Activated T-helper 17 cell treated with anti-CD3 and anti-CD28 coated beads, Interleukin-2, amount 50 U/mL, for 72 hours (primary cell): Measurements from ENCODE around the gene PTTG1IP2. TPM values are rescaled to one million over a fixed set of nuclear protein-coding genes. Genes with fewer than 3 reads are reported as not detected.

Experiments
- ATAC-seq: fragments of 150-1000 bp; cut with Tn5 transposase; replicated peaks from 2 replicates; pipeline ENCODE4 v1.10.0; 2021; ENCODE audit warnings: mild to moderate bottlenecking, moderate library complexity
- H3K27ac Mint-ChIP-seq: one replicate; pipeline ENCODE4 v1.8.0; 2022; ENCODE audit warnings: mixed read lengths
- H3K27me3 Mint-ChIP-seq: one replicate; pipeline ENCODE4 v1.8.0; 2022; ENCODE audit warnings: mixed read lengths
- H3K36me3 Mint-ChIP-seq: one replicate; pipeline ENCODE4 v1.8.0; 2022; ENCODE audit warnings: low read depth, mild to moderate bottlenecking, mixed read lengths
- H3K4me1 Mint-ChIP-seq: one replicate; pipeline ENCODE4 v1.8.0; 2022; ENCODE audit warnings: mixed read lengths
- H3K4me3 Mint-ChIP-seq: one replicate; pipeline ENCODE4 v1.8.0; 2022; ENCODE audit warnings: mild to moderate bottlenecking, mixed read lengths
- H3K9me3 Mint-ChIP-seq: one replicate; pipeline ENCODE4 v1.8.0; 2022; ENCODE audit warnings: mixed read lengths
- total RNA-seq, 2 donors: library from RNA; stranded (reverse); gene quantifications; one replicate each; pipeline ENCODE4 v1.2.3, GENCODE V29; 2022

The PTTG1IP2 gene
- total RNA-seq, 2 donors from 2014 or later, result not detected

GRCh38 chr7:90503367-90503766 lies 33.9 kb downstream of the PTTG1IP2 start:
- H3K4me3 Mint-ChIP-seq, result no peak overlapping the region

DNA sequence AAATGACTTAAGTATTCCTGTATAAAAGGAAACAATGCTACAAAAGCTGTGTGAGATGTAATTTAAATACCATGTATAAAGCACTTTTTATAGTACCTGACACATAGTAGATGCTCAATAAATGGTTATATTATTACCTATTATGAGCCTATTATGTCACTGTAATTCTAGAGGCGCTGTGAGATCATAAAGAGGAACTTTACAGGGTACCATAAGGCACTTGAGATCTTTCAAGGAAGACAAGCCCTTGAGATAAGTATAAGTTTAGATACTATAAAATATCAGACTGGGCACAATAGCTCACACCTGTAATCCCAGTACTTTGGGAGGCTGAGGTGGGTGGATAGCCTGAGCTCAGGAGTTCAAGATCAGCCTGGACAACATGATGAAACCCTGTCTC lies 38.3 kb downstream of the PTTG1IP2 start:
- H3K36me3 Mint-ChIP-seq, result no peaks in the 10 kb centered on the region
- no peaks in the 10 kb centered on the region for H3K4me1 Mint-ChIP-seq
- no peaks in the 10 kb centered on the region for H3K27me3 Mint-ChIP-seq
- H3K27ac Mint-ChIP-seq, result no peak overlapping the region
- H3K4me3 Mint-ChIP-seq, result no peak overlapping the region
- no peak for ATAC-seq
- H3K9me3 Mint-ChIP-seq, result no peaks in the 10 kb centered on the region

More at GRCh38 chr7:90503367-90503766, 33.9 kb downstream of the PTTG1IP2 start:
- Mint-ChIP-seq H3K27me3 (no peaks in the 10 kb centered on the region), H3K4me1 (no peaks in the 10 kb centered on the region), H3K27ac (no peak overlapping the region), H3K36me3 (no peaks in the 10 kb centered on the region), H3K9me3 (no peaks in the 10 kb centered on the region)
- no peak for ATAC-seq

DNA sequence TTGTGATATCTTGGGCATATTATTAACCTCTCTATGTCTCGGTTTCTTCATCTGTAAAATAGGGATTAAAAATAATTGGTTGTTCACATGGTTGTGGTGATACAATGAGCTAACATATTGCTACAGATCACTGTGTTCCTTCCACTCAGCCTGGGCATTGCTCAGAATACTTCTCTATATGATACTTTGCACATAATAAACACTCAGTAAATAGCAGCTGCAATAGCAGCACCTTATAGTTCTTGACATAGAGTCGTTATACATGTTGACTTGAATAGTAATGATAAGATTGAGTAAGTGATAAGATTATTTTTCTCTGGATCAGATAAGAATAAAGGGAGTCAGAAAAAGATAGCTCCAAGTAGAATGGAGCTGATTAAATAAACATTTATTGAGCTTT lies 42.3 kb downstream of the PTTG1IP2 start:
- no peak for ATAC-seq
- Mint-ChIP-seq H3K9me3 (no peaks in the 10 kb centered on the region), H3K4me3 (no peak overlapping the region), H3K27me3 (peaks cover 3% of the 10 kb centered on the region), H3K27ac (no peak overlapping the region), H3K36me3 (no peaks in the 10 kb centered on the region), H3K4me1 (no peaks in the 10 kb centered on the region)

- Mint-ChIP-seq H3K36me3 (no peaks in the 10 kb centered on the region), H3K4me1 (no peaks in the 10 kb centered on the region), H3K9me3 (no peaks in the 10 kb centered on the region), H3K4me3 (no peak overlapping the region), H3K27ac (no peak overlapping the region), H3K27me3 (peaks cover 3% of the 10 kb centered on the region)
- no peak for ATAC-seq
These were observed 43.4 kb downstream of the PTTG1IP2 start for GRCh38 chr7:90512821-90513254.

DNA sequence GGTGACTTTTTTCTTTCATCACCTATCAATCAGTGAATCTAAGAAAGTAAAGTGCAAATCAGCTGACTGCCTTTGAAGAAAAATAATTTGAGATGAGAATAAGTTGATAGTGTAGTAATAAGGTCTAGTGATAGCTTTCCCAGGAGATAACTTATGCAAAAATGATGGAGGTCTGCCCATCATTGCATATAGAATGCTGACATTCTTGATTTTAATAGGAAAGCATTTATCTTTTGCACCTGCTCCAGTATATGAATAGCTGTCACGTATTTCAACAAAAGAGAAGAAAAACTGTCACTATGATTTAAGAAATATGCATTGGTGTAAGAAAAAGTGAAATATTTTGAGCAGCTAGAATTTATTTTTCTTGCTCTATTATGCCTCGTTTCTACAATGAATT lies 46.8 kb downstream of the PTTG1IP2 start:
- Mint-ChIP-seq H3K27me3 (peaks cover 3% of the 10 kb centered on the region), H3K4me3 (no peak overlapping the region), H3K27ac (no peak overlapping the region), H3K4me1 (no peaks in the 10 kb centered on the region), H3K36me3 (no peaks in the 10 kb centered on the region), H3K9me3 (no peaks in the 10 kb centered on the region)
- no peak for ATAC-seq

GRCh38 chr7:90518630-90519029 lies 49.2 kb downstream of the PTTG1IP2 start:
- H3K27ac Mint-ChIP-seq, result no peak overlapping the region
- H3K36me3 Mint-ChIP-seq, result no peaks in the 10 kb centered on the region
- H3K4me3 Mint-ChIP-seq, result no peak overlapping the region
- H3K27me3 Mint-ChIP-seq, result peaks cover 3% of the 10 kb centered on the region
- no peaks in the 10 kb centered on the region for H3K4me1 Mint-ChIP-seq
- ATAC-seq, result no peak
- no peaks in the 10 kb centered on the region for H3K9me3 Mint-ChIP-seq

- H3K9me3 Mint-ChIP-seq, result no peaks in the 10 kb centered on the region
- no peak overlapping the region for H3K27ac Mint-ChIP-seq
- H3K36me3 Mint-ChIP-seq, result no peaks in the 10 kb centered on the region
- peaks cover 3% of the 10 kb centered on the region for H3K27me3 Mint-ChIP-seq
- no peak overlapping the region for H3K4me3 Mint-ChIP-seq
- ATAC-seq, result no peak
- H3K4me1 Mint-ChIP-seq, result no peaks in the 10 kb centered on the region
These were observed 51.0 kb downstream of the PTTG1IP2 start for GRCh38 chr7:90520484-90520883.

DNA sequence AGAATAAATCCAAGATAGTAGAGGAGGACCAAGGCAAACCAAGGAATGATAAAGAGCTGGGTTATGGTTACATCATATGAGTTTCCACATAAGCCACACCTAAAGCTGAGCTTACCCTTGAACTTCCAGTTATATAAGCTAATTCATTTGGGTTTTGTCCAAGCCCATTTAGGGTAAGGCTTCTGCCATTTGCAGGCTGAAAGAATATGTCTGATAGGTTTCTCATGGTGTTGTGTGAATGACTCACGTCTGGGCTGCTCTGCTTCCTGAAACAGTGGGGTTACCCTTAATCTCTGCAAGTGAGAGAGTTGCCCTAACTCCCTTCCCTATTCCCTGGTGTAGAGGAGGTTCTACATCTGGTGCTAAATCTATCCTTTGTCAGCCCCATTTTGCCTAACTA lies 60.8 kb downstream of the PTTG1IP2 start:
- ATAC-seq, result no peak
- Mint-ChIP-seq H3K27me3 (peaks cover 18% of the 10 kb centered on the region), H3K4me3 (no peak overlapping the region), H3K9me3 (no peaks in the 10 kb centered on the region), H3K36me3 (no peaks in the 10 kb centered on the region), H3K4me1 (no peaks in the 10 kb centered on the region), H3K27ac (no peak overlapping the region)

GRCh38 chr7:90532231-90532929 lies 62.9 kb downstream of the PTTG1IP2 start:
- no peak for ATAC-seq
- no peak overlapping the region for H3K4me3 Mint-ChIP-seq
- H3K4me1 Mint-ChIP-seq, result no peaks in the 10 kb centered on the region
- no peaks in the 10 kb centered on the region for H3K36me3 Mint-ChIP-seq
- no peak overlapping the region for H3K27ac Mint-ChIP-seq
- H3K9me3 Mint-ChIP-seq, result no peaks in the 10 kb centered on the region
- H3K27me3 Mint-ChIP-seq, result peaks cover 18% of the 10 kb centered on the region

- no peak for ATAC-seq
- H3K27me3 Mint-ChIP-seq, result peaks cover 9% of the 10 kb centered on the region
- H3K4me1 Mint-ChIP-seq, result no peaks in the 10 kb centered on the region
- no peak overlapping the region for H3K27ac Mint-ChIP-seq
- H3K36me3 Mint-ChIP-seq, result no peaks in the 10 kb centered on the region
- H3K9me3 Mint-ChIP-seq, result no peaks in the 10 kb centered on the region
- H3K4me3 Mint-ChIP-seq, result no peak overlapping the region
These were observed 67.0 kb downstream of the PTTG1IP2 start for GRCh38 chr7:90536449-90536848.

GRCh38 chr7:90538405-90538804 lies 69.0 kb downstream of the PTTG1IP2 start:
- H3K27me3 Mint-ChIP-seq, result peaks cover 12% of the 10 kb centered on the region
- no peaks in the 10 kb centered on the region for H3K4me1 Mint-ChIP-seq
- ATAC-seq, result no peak
- H3K27ac Mint-ChIP-seq, result no peak overlapping the region
- H3K9me3 Mint-ChIP-seq, result no peaks in the 10 kb centered on the region
- H3K4me3 Mint-ChIP-seq, result no peak overlapping the region
- no peaks in the 10 kb centered on the region for H3K36me3 Mint-ChIP-seq

- Mint-ChIP-seq H3K4me3 (no peak overlapping the region), H3K4me1 (no peaks in the 10 kb centered on the region), H3K27me3 (peaks cover 9% of the 10 kb centered on the region), H3K36me3 (no peaks in the 10 kb centered on the region), H3K9me3 (no peaks in the 10 kb centered on the region), H3K27ac (no peak overlapping the region)
- no peak for ATAC-seq
These were observed 71.0 kb downstream of the PTTG1IP2 start for GRCh38 chr7:90540406-90540805.

- no peaks in the 10 kb centered on the region for H3K4me1 Mint-ChIP-seq
- peaks cover 5% of the 10 kb centered on the region for H3K9me3 Mint-ChIP-seq
- no peak overlapping the region for H3K27ac Mint-ChIP-seq
- no peaks in the 10 kb centered on the region for H3K36me3 Mint-ChIP-seq
- ATAC-seq, result no peak
- H3K4me3 Mint-ChIP-seq, result no peak overlapping the region
- peaks cover 6% of the 10 kb centered on the region for H3K27me3 Mint-ChIP-seq
These were observed 81.6 kb downstream of the PTTG1IP2 start for GRCh38 chr7:90551036-90551435.

- H3K27me3 Mint-ChIP-seq, result peaks cover 6% of the 10 kb centered on the region
- no peaks in the 10 kb centered on the region for H3K4me1 Mint-ChIP-seq
- H3K4me3 Mint-ChIP-seq, result no peak overlapping the region
- peaks cover 5% of the 10 kb centered on the region for H3K9me3 Mint-ChIP-seq
- H3K36me3 Mint-ChIP-seq, result no peaks in the 10 kb centered on the region
- ATAC-seq, result no peak
- H3K27ac Mint-ChIP-seq, result no peak overlapping the region
These were observed 83.1 kb downstream of the PTTG1IP2 start for GRCh38 chr7:90552521-90552920.

DNA sequence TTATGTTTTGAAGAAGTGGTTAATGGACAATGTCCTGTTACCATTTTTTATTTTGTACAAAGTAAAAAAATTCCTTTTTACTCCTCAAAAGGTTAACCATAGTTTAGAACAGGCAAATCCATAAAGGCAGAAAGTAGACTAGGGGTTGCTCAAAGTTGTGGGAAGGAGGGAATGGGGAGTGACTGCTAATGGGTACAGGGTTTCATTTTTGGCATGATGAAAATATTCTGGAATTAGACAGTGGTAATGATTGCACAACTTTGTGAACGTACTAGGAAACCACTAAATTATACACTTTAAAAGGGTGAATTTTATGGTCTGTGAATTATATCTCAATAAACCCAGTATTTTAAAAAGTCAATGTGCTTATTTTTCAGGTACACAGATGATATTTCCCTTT lies 91.3 kb downstream of the PTTG1IP2 start:
- H3K9me3 Mint-ChIP-seq, result no peaks in the 10 kb centered on the region
- H3K27ac Mint-ChIP-seq, result no peak overlapping the region
- no peak overlapping the region for H3K4me3 Mint-ChIP-seq
- no peaks in the 10 kb centered on the region for H3K4me1 Mint-ChIP-seq
- H3K27me3 Mint-ChIP-seq, result no peaks in the 10 kb centered on the region
- no peaks in the 10 kb centered on the region for H3K36me3 Mint-ChIP-seq
- ATAC-seq, result no peak
